IPS-15b (cell line): ENCODE results near the gene APOB.
A peak's percentile ranks its signal among the peaks of the same experiment; 100 is the strongest.

ENCODE experiments used
- H3K27me3 ChIP-seq: one replicate; pipeline ENCODE4 v1.6.1; 2013; ENCODE audit warnings: low read length; ENCODE audit not compliant: control insufficient read depth, insufficient read depth
- H3K36me3 ChIP-seq: one replicate; pipeline ENCODE4 v1.6.1; 2013; ENCODE audit warnings: low read length; ENCODE audit not compliant: control insufficient read depth, insufficient read depth
- H3K4me1 ChIP-seq: one replicate; pipeline ENCODE4 v1.6.1; 2013; ENCODE audit warnings: mild to moderate bottlenecking, low read length; ENCODE audit not compliant: control insufficient read depth, insufficient read depth
- H3K4me3 ChIP-seq: one replicate; pipeline ENCODE4 v1.5.1; 2013; ENCODE audit warnings: low read depth, low read length
- H3K9ac ChIP-seq: one replicate; pipeline ENCODE4 v1.6.1; 2013; ENCODE audit warnings: low read depth, mild to moderate bottlenecking, low read length
- H3K9me3 ChIP-seq: one replicate; pipeline ENCODE4 v1.6.1; 2013; ENCODE audit warnings: mild to moderate bottlenecking, low read length; ENCODE audit not compliant: control insufficient read depth, insufficient read depth

The APOB gene

GRCh38 chr2:21042958-21043743 is 722 bp downstream of the APOB start:
- H3K9ac ChIP-seq = peak overlapping the region; percentile 9
- H3K4me3 ChIP-seq = peak overlapping the region; percentile 81
- peaks cover 11% of the 10 kb centered on the region for H3K4me1 ChIP-seq
- H3K27me3 ChIP-seq = peaks cover 13% of the 10 kb centered on the region
- no peaks in the 10 kb centered on the region for H3K9me3 ChIP-seq
- H3K36me3 ChIP-seq = no peaks in the 10 kb centered on the region

GRCh38 chr2:21042708-21042957 is 1.2 kb downstream of the APOB start:
- peaks cover 13% of the 10 kb centered on the region for H3K27me3 ChIP-seq
- H3K36me3 ChIP-seq = no peaks in the 10 kb centered on the region
- no peak overlapping the region for H3K4me3 ChIP-seq
- H3K9ac ChIP-seq = no peak overlapping the region
- no peaks in the 10 kb centered on the region for H3K9me3 ChIP-seq
- H3K4me1 ChIP-seq = peaks cover 8% of the 10 kb centered on the region

GRCh38 chr2:21041943-21042707 is 1.7 kb downstream of the APOB start:
- Histone ChIP-seq H3K4me1 (peaks cover 5% of the 10 kb centered on the region), H3K9ac (no peak overlapping the region), H3K9me3 (no peaks in the 10 kb centered on the region), H3K4me3 (no peak overlapping the region), H3K36me3 (no peaks in the 10 kb centered on the region), H3K27me3 (peaks cover 13% of the 10 kb centered on the region)

- Histone ChIP-seq H3K4me1 (peaks cover 2% of the 10 kb centered on the region), H3K4me3 (no peak overlapping the region), H3K27me3 (peaks cover 13% of the 10 kb centered on the region), H3K9ac (no peak overlapping the region), H3K9me3 (no peaks in the 10 kb centered on the region), H3K36me3 (no peaks in the 10 kb centered on the region)
These were observed 2.4 kb downstream of the APOB start for GRCh38 chr2:21041462-21041861.

- Histone ChIP-seq H3K4me3 (no peak overlapping the region), H3K27me3 (peaks cover 13% of the 10 kb centered on the region), H3K4me1 (peaks cover 2% of the 10 kb centered on the region), H3K9ac (no peak overlapping the region), H3K9me3 (no peaks in the 10 kb centered on the region), H3K36me3 (no peaks in the 10 kb centered on the region)
These were observed 3.1 kb downstream of the APOB start for GRCh38 chr2:21040468-21041377.

- H3K36me3 ChIP-seq = no peaks in the 10 kb centered on the region
- H3K9ac ChIP-seq = no peak overlapping the region
- no peak overlapping the region for H3K4me3 ChIP-seq
- peaks cover 9% of the 10 kb centered on the region for H3K27me3 ChIP-seq
- H3K4me1 ChIP-seq = peaks cover 2% of the 10 kb centered on the region
- no peaks in the 10 kb centered on the region for H3K9me3 ChIP-seq
These were observed 3.9 kb downstream of the APOB start for GRCh38 chr2:21039979-21040467.

GRCh38 chr2:21039080-21039556 is 4.8 kb downstream of the APOB start:
- Histone ChIP-seq H3K9me3 (no peaks in the 10 kb centered on the region), H3K27me3 (peaks cover under 1% of the 10 kb centered on the region), H3K4me1 (no peaks in the 10 kb centered on the region), H3K36me3 (no peaks in the 10 kb centered on the region), H3K4me3 (no peak overlapping the region), H3K9ac (no peak overlapping the region)

- Histone ChIP-seq H3K4me3 (no peak overlapping the region), H3K27me3 (no peaks in the 10 kb centered on the region), H3K9me3 (no peaks in the 10 kb centered on the region), H3K9ac (no peak overlapping the region), H3K36me3 (no peaks in the 10 kb centered on the region), H3K4me1 (no peaks in the 10 kb centered on the region)
These were observed 5.3 kb downstream of the APOB start for GRCh38 chr2:21038403-21039073.

- no peaks in the 10 kb centered on the region for H3K4me1 ChIP-seq
- no peaks in the 10 kb centered on the region for H3K27me3 ChIP-seq
- H3K4me3 ChIP-seq = no peak overlapping the region
- no peak overlapping the region for H3K9ac ChIP-seq
- H3K36me3 ChIP-seq = no peaks in the 10 kb centered on the region
- H3K9me3 ChIP-seq = no peaks in the 10 kb centered on the region
These were observed 6.2 kb downstream of the APOB start for GRCh38 chr2:21037671-21038108.

GRCh38 chr2:21036708-21037670 is 6.9 kb downstream of the APOB start:
- H3K4me1 ChIP-seq = no peaks in the 10 kb centered on the region
- no peaks in the 10 kb centered on the region for H3K27me3 ChIP-seq
- no peak overlapping the region for H3K9ac ChIP-seq
- H3K36me3 ChIP-seq = no peaks in the 10 kb centered on the region
- no peaks in the 10 kb centered on the region for H3K9me3 ChIP-seq
- H3K4me3 ChIP-seq = no peak overlapping the region
